HG03432 (cell line): Measurements from ENCODE around the gene SMG1.
"Not testable (repeated sequence)": the region's sequence is repeated elsewhere in the genome, so short reads cannot be mapped to it uniquely, and the experiment has no call there.

Source experiments
- ATAC-seq: cut with Tn5 transposase; IDR thresholded peaks from one replicate; pipeline ENCODE4 v1.9.1; 2021; ENCODE audit warnings: mild to moderate bottlenecking, moderate library complexity; ENCODE audit not compliant: unreplicated experiment

Gene SMG1

GRCh38 chr16:18772171-18772570 is 154.0 kb downstream of the SMG1 start:
- ATAC-seq: not testable (repeated sequence)

DNA sequence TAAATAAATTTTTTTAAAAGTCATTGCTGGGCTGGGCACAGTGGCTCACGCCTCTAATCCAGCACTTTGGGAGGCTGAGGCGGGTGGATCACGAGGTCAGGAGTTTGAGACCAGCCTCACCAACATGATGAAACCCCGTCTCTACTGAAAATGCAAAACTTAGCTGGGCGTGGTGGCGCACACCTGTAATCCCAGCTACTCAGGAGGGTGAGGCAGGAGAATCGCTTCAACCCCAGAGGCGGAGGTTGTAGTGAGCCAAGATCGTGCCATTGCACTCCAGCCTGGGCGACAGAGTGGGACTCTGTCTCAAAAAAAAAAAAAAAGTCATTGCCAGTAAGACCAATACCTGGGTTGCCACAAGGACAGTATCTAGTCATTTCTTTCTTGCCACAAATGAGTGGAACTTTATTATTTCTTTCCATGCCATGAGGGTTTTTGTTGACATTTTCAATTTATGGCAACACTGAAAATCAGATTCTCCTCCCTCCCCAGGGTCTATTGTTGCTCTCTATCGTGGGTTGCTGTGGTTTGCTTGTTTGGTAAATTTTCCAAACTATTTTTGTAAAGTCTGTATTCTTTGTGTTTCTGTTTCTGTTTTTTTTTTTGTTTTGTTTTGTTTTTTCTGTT is 155.8 kb downstream of the SMG1 start:
- ATAC-seq: not testable (repeated sequence)

DNA sequence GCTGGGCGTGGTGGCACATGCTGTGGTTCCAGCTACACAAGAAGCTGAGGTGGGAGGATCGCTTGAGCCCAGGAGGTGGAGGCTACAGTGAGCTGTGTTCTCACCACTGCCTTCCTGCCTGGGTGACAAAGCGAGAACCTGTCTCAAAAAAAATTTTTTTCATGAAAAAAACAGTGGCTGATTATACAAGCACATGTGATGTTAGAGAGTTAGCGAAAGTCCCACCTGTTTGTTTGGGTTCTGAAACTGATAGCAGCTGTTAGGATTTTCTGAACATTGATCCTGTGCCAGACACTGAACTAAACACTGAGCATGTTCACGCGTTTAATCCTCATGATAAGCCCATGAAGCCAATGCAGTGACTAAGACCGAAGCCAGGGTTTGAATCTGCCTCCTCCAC is 159.0 kb downstream of the SMG1 start:
- ATAC-seq: peak; percentile 54

GRCh38 chr16:18762713-18763112 is 163.5 kb downstream of the SMG1 start:
- ATAC-seq: peak; percentile 62

- peak; percentile 40 for ATAC-seq
Measured at GRCh38 chr16:18759598-18760520, 166.3 kb downstream of the SMG1 start.

GRCh38 chr16:18757960-18758660 is 168.1 kb downstream of the SMG1 start:
- ATAC-seq: not testable (repeated sequence)

DNA sequence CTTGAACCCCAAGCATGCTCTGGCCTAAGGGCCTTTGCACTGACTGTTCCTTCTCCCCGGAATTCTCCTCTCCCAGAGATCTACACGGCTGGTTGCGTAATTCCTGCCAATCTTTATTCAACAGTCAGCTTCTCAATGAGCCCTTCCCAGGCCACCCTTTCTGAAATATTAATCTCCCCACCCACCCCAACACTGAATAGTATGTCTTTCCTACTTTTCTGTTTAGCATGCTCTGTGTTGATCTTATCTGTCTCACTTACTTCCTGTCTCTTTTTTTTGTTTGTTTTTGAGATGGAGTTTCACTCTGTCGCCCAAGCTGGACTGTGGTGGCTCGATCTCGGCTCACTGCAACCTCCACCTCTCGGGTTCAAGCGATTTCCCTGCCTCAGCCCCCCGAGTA is 169.6 kb downstream of the SMG1 start:
- not testable (repeated sequence) for ATAC-seq
